AG04450 (cell line): ENCODE data around the gene C9orf72. TPM values are rescaled to one million over a fixed set of nuclear protein-coding genes. Genes with fewer than 3 reads are reported as not detected.

Source experiments
- CTCF ChIA-PET: fragments of 300-600, 350-600 bp; formaldehyde crosslinking; extraction: SDS; loops from one replicate; lab custom pipeline; 2022; ENCODE audit warnings: antibody characterized with exemption, inconsistent platforms; lab: Charles Lee
- POLR2A ChIA-PET: fragments of 350-600 bp; formaldehyde crosslinking; extraction: SDS; loops from one replicate; lab custom pipeline; 2021; ENCODE audit warnings: antibody characterized with exemption, inconsistent platforms; lab: Yijun Ruan, JAX
- DNase-seq: peaks from one replicate; pipeline ENCODE4 v3.0.0-alpha.2; 2011; ENCODE audit warnings: low read depth, low spot score
- H3K27ac ChIP-seq: one replicate; pipeline ENCODE4 v1.5.1; 2012; ENCODE audit warnings: low read depth, low read length, control low read depth
- H3K27me3 ChIP-seq: one replicate; pipeline ENCODE4 v1.6.0; 2012; ENCODE audit warnings: low read length; ENCODE audit not compliant: control insufficient read depth, insufficient read depth
- H3K4me3 ChIP-seq: 2 replicates; pipeline ENCODE4 v1.5.1; 2011; ENCODE audit warnings: mild to moderate bottlenecking, low read depth, low read length, control low read depth
- H3K9me3 ChIP-seq: 2 replicates; pipeline ENCODE4 v1.5.1; 2012; ENCODE audit warnings: low read length; ENCODE audit not compliant: control insufficient read depth, insufficient read depth
- CTCF ChIP-seq: IDR thresholded peaks from 2 replicates; pipeline ENCODE4 v1.5.1; 2011; ENCODE audit warnings: low read depth, low read length, control low read depth, inconsistent platforms
- polyA plus RNA-seq: library from polyadenylated mRNA; depleted of rRNA; stranded (reverse); fragments of >200 nt; gene quantifications from 2 replicates; pipeline ENCODE4 v1.2.3, GENCODE V29; 2011

C9orf72 gene
- polyA plus RNA-seq, 1 experiment, result 4.6 TPM

GRCh38 chr9:27601396-27601795 lies 28.1 kb upstream of the C9orf72 start:
- no peak for TF ChIP-seq CTCF
- no peak for DNase-seq
- CTCF ChIA-PET, result no interaction called here
- POLR2A ChIA-PET, result no interaction called here
- H3K27ac ChIP-seq, result no peak overlapping the region
- H3K4me3 ChIP-seq, result no peak overlapping the region
- no peaks in the 10 kb centered on the region for H3K9me3 ChIP-seq
- H3K27me3 ChIP-seq, result no peaks in the 10 kb centered on the region

- no peak for TF ChIP-seq CTCF
- CTCF ChIA-PET, result interaction anchor here (0.5 kb wide), 1 partner anchor 23 kb away, joined by 3 read pairs; no protein-coding TSS in a partner anchor
- DNase-seq, result no peak
- H3K9me3 ChIP-seq, result no peaks in the 10 kb centered on the region
- no peaks in the 10 kb centered on the region for H3K27me3 ChIP-seq
- no peak overlapping the region for H3K4me3 ChIP-seq
- no peak overlapping the region for H3K27ac ChIP-seq
- POLR2A ChIA-PET, result no interaction called here
Observed at GRCh38 chr9:27600256-27600655, 27.0 kb upstream of the C9orf72 start.

GRCh38 chr9:27599870-27600238 lies 26.6 kb upstream of the C9orf72 start:
- H3K27ac ChIP-seq, result no peak overlapping the region
- no peak for DNase-seq
- no peak for TF ChIP-seq CTCF
- no peak overlapping the region for H3K4me3 ChIP-seq
- no peaks in the 10 kb centered on the region for H3K9me3 ChIP-seq
- no peaks in the 10 kb centered on the region for H3K27me3 ChIP-seq
- ChIA-PET CTCF (interaction anchor here (0.5 kb wide), 1 partner anchor 23 kb away, joined by 3 read pairs; no protein-coding TSS in a partner anchor), POLR2A (no interaction called here)

GRCh38 chr9:27599102-27599869 lies 26.0 kb upstream of the C9orf72 start:
- no peaks in the 10 kb centered on the region for H3K9me3 ChIP-seq
- POLR2A ChIA-PET, result no interaction called here
- no peak overlapping the region for H3K27ac ChIP-seq
- CTCF ChIA-PET, result interaction anchor here (0.6 kb wide), 1 partner anchor 361 kb away, joined by 5 read pairs; no protein-coding TSS in a partner anchor
- H3K4me3 ChIP-seq, result no peak overlapping the region
- no peak for DNase-seq
- no peaks in the 10 kb centered on the region for H3K27me3 ChIP-seq
- TF ChIP-seq CTCF, result no peak

- no peak for DNase-seq
- no peak overlapping the region for H3K27ac ChIP-seq
- H3K4me3 ChIP-seq, result no peak overlapping the region
- POLR2A ChIA-PET, result no interaction called here
- CTCF ChIA-PET, result no interaction called here
- H3K27me3 ChIP-seq, result no peaks in the 10 kb centered on the region
- no peak for TF ChIP-seq CTCF
- no peaks in the 10 kb centered on the region for H3K9me3 ChIP-seq
Observed at GRCh38 chr9:27595733-27596132, 22.5 kb upstream of the C9orf72 start.
